GM19372 (cell line): ENCODE results near the gene SLITRK4.

Experiments
- ATAC-seq: cut with Tn5 transposase; IDR thresholded peaks from one replicate; pipeline ENCODE4 v1.9.1; 2021; ENCODE audit warnings: mild to moderate bottlenecking, low read depth, moderate library complexity; ENCODE audit not compliant: unreplicated experiment

The SLITRK4 gene, protein sequence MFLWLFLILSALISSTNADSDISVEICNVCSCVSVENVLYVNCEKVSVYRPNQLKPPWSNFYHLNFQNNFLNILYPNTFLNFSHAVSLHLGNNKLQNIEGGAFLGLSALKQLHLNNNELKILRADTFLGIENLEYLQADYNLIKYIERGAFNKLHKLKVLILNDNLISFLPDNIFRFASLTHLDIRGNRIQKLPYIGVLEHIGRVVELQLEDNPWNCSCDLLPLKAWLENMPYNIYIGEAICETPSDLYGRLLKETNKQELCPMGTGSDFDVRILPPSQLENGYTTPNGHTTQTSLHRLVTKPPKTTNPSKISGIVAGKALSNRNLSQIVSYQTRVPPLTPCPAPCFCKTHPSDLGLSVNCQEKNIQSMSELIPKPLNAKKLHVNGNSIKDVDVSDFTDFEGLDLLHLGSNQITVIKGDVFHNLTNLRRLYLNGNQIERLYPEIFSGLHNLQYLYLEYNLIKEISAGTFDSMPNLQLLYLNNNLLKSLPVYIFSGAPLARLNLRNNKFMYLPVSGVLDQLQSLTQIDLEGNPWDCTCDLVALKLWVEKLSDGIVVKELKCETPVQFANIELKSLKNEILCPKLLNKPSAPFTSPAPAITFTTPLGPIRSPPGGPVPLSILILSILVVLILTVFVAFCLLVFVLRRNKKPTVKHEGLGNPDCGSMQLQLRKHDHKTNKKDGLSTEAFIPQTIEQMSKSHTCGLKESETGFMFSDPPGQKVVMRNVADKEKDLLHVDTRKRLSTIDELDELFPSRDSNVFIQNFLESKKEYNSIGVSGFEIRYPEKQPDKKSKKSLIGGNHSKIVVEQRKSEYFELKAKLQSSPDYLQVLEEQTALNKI

DNA sequence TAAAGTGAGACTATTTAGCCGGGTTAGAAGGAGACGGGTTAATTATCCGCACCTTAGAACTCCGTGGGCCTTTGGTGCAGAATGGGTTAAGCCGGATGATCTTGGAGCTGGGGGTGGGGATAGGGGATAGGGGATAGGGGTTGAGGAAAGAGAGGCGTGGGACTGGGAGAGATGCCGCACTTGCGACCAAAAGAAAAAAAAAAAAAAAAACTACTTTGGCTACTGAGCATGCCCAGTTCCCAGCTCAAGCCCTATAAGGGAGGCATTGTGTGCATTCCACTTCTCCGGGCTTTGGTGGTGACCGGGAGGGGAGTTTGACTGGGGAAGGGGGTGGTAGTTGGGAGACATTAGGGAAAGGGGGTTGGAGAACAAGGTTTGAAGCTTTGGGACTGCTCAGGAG lies at the start of gene SLITRK4:
Gene SLITRK4, minus strand, starts transcription at position 187 of the 400 bp plus-strand sequence. CDS start 4,993 bp downstream, outside the sequence.
- no peak for ATAC-seq

DNA sequence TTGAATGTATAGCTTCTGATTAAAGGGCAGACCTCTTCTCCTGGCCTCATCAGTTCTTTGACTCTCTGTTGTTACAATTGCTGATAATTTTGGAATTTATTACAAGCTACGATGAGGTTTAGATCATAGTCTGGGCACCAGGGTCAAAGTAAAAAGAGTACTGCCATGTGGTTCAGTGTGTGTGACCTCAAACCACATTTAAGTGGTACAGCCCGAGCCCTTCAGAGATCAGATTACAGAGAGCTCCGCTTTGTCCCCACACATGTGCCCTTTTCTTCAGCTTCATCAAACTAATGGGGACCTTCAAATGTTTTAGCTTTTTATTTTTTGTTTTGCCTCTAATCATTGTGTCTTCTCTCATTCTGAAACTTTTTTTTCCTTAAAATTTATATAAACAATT lies 47.6 kb upstream of the SLITRK4 start:
- ATAC-seq: no peak

DNA sequence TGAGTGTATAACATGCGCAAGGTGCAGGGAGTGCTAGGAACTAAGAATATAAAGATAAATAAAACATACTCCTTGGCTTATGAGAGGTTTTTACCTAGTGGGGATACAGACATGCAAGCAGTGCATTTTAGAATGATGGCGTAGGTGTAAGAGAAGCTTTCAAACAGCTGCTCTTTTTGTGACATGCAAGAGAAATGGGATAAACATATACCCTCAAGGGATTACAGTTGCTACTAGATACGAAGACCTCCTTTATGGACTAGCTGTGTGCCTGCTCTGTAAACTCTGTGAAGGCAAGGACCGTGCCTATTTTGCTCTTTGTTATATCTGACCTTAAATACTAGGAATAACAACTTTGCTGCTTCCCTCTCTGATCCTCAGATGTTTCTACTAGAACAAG lies 39.0 kb upstream of the SLITRK4 start:
- ATAC-seq: no peak

DNA sequence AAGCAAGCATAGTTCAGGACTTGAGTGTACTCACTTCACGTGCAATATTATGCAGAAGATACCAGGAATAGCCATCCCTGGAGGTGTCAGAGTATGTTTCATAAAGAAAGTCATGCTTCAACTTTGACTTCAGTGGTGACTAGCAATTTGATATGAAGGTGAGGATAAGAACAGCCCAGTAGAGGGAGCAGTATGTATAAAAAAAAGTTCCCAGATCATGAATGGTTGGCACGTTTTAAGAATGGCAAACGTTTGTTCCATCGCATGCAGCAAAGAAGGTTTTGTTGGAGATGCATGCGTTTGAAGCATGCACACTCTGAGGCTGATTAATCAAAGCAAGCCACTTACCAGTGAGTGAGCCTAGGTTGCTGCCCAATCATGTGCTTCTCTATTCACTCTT lies 33.5 kb upstream of the SLITRK4 start:
- ATAC-seq: no peak

DNA sequence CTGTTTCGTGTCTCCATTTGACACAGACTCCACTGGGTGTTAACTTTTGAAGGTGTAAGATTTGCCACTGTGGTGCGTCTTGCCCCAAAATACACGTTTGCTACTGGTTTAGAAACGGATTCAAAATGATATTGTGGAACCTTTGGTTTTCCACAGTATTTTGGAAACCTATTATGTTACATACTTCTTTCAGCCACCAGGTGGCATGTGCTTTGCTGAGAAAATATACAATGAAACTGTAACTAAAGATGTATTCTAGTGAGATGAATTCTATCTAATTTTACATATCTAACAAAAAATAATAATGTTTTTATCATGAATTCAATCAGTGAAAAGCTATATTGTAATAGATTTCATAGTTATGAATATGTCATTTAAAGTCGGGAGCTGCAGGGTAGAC lies 28.4 kb upstream of the SLITRK4 start:
- ATAC-seq: no peak

DNA sequence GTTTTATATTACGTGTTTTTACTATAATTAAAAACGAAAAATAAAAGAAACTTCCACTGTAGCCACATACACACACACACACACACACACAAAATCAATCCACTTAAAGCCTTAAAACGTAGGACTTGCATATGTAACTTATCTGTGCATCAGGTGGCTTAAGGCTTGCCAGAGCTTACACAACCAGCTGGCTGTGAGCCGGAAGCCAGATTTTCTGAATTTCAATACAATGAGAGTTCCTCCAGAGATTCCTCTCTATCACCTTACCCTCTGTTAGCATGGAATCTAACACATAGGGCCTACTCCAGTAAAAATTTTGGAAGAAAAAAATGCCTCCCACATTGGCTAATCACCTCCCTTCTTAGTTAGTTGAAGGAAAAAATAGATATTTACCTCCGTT lies 27.9 kb upstream of the SLITRK4 start:
- no peak for ATAC-seq

DNA sequence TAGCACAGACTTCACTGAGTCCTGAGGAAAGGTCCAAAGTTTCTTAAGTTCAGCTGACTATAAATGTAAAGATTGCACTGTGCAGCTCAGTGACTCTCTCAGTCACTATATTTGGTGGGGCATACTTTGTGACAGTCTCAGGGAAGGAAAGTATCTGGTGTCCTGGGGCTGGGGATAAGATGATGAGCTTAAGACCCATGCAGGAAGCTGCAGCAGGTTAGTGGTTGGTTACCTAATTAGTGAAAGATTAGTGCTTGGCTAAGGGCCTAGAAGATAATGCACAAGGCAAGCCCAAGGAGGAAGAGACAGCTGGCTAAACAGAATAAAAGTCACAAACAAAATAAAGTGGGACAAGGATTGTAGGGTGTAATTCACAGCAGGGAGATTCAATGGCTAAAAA lies 25.4 kb upstream of the SLITRK4 start:
- ATAC-seq: no peak

DNA sequence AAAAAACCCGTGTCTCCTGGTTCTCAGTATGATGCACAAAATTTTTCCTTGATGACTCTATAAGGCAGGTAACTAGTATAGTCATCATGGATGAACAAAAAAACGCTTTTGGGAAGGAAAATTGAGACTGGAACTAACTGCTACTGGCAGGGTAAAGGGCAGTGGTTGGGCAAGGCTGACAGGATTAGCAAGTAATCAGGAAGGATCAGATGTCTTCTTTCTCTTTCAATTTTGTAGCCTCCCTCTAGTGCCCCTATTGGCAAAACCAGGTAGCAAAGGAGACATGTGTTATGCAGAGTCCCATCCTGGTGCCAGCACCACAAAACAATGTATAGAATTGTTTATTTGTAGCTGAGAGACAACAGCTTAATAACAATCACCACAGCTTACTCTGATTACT lies 12.8 kb upstream of the SLITRK4 start:
- no peak for ATAC-seq

DNA sequence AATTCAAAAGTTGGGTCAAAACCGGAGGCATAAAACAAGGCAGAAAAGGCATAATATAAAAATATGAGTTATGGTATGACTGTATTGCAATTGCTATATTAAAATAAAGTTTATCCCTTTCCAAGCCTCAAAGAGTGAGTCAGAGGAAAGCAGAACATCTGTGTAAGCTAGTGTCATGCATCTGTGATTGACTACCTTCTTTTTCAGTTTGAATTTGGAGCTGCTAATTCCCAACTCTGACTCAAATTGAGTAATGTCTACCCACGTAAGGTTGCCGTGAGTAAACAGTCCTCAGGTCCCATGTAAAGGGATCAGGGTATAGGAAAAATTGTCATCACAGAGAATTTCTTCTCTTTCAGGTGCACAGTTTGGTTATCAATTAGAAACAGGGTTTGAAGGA lies 6.5 kb upstream of the SLITRK4 start:
- ATAC-seq: no peak

DNA sequence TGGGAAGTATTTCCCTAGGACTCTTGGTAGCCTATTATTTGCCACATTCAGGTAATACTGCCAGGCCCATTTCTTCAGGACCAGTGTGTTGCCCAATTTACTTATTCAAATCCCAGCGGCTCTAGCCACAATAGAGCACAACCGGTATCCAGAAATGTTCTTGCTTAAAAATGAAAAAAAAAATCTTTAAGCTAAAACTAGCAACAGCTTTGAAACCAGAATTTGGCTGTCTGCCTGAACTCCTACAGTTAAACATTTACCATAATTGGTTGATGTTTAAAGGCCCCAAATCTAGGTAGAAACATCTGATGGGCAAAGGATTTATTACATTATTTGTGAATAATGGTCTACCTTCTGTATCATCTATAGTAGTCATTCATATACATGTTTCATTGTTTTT lies 930 bp upstream of the SLITRK4 start:
- no peak for ATAC-seq

DNA sequence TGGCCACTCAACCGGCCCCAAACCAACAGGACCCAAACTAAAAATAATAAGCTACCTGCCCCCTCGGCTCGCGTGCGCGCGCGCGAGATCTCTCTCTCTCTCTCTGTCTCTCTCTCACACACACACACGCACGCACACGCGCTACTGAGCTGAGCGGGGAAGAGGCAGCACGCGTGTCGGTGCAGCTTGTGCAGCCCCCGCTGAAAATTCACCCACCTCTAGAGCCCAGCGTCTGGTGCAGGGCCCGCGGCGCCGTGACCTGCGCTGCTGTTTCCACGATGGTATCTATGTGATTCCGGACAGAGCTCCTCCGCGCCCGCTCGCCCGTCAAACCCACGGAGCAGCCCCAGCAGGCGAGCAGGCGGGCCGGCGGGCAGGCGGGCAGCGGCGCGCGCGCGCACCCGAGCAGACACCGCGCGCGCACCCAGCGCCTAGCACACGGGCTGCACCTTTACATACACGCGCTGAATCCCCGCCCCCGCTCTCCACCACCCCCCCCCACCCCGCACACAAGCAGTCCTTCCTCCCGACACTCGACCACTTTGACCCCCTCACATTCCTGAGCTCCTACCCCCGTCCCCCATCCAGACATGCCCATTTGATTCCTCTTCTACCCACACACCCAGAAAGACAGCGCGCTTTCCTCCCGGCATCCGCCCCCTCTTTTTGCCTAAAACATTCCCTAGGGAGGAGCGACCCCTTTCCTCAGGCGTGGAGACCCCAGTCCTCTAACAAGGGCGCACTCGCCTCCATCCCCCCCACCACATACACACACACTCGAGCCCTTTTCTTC lies 1.0 kb downstream of the SLITRK4 start:
- ATAC-seq: no peak

DNA sequence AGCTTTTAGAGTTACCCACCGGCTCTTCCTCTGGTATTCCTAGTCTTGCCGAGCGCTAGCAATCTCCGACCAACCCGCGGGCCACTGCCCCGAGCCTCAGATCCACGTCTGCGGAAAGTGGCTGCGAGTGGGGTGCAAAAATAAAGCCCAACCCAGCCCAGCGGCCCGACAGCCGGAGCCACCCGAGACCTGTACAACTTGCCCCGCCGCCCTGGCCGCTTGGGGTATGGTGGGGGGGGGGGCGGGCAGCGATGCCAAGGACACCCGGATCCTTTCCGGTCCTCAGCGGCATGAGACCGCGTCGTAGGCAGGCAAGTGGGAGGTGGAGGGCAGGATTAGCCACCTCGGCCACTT lies 1.6 kb downstream of the SLITRK4 start:
- ATAC-seq: no peak

DNA sequence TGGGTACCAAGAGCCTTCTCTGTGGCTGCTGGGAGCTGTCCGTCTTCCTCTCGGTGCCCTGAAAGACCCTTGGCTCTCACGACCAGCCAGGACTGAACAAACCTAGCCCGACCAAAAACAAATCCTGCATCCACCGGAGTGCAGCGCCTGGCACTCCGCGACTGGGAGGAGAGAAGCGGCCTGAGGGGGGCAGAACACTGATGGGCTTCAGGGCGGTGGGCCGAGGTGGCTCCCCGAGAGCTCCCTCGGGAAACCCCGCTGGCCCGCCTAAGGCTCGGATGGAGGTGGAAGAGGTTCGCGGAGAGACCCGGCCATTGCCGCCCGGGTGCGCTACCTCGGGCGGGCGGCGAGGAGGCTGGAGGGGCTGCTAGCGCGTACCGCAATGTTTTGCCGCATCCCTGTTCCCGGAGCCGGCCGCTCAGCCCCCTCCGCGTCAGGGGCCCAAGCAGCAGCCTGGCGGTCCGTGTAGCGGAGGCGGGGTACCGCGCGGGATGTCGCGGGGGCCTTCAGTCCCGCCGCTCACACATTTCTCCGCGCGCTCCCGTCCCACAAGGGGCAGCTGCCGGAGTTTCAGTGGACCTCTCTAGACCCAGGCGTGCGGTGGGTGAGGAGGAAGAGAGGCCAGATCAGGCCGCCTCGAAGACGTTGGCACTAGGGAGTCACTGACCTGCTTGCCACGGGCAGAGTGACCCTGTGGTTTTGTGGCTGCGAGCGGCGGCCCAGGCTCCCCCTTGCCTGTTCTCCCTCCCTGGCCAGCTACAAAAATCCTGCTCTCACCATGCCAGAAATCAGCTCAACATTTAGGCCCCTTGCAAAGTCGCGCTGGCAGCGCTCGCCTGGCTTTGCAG lies 2.2 kb downstream of the SLITRK4 start:
- no peak for ATAC-seq

DNA sequence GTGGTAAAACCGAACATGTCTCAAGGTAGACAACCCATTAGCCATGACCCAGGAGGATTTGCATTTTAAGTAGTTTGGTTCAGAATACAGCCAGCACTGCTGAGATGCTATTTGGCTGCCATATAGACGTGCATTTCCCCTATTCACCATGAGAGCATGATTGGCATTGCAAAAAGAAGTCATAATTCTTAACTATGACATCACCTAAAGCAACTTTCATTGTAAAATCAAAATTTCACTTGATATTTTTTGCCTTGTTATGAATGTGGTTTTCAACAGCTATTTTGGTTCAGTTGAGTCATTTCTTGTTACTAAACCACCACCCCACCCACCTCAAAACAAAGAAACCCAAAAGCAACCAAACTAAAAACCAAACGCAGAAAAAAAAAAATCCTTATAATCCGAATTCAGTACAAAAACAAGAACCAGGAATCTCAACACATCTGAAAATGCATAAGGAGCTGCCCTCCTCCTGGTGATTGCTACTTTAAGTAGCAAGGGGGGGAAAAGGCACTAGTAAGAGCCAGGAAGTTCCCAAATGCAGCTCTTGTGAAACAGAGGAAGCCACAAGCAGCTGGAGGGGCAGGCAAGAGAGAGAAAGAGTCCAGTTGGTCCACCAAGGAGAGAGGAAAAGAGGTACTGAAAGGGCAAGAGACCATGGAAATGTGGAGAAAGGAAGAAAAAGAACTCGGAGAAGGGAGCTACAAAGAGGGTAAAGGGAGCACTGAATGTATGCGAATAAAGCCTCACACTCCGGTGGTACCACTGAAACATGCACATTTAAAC lies 3.1 kb downstream of the SLITRK4 start:
- ATAC-seq: no peak

DNA sequence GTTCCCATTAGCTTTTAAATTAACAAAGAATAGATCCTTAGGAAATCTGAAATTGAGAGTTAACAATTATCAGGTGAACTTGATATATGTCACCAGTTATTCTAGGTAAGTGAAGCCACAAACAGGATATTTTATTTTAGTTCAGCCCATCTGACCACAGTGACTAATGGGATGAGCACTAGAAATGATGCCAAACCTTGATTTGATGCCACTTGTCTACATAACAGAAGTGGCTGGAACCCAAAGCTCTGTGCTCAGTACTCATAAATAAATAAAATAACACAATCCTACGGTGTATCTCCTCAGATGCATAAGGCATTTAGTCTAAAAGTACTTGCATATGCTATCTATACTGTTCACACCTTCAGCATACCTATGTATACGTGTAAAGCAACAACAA lies 12.2 kb downstream of the SLITRK4 start:
- no peak for ATAC-seq

DNA sequence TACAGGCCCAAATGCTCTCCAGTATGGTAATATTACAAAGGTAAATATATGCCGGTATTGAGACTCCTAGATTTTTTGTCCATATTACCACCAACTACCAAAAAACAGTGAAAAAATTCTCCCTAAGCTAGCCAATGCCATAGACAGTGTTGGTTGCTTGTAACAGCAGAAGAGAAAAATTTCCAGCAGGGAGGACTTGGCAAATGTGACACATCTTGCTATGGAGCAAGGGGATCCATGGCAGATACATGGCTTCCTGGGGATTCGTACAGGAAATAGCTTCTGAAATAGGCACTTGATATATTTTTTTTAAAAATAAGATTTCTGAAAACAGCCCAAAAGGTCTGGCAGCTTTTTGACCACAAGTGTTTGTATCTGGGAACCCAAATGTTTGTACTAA lies 14.6 kb downstream of the SLITRK4 start:
- no peak for ATAC-seq

DNA sequence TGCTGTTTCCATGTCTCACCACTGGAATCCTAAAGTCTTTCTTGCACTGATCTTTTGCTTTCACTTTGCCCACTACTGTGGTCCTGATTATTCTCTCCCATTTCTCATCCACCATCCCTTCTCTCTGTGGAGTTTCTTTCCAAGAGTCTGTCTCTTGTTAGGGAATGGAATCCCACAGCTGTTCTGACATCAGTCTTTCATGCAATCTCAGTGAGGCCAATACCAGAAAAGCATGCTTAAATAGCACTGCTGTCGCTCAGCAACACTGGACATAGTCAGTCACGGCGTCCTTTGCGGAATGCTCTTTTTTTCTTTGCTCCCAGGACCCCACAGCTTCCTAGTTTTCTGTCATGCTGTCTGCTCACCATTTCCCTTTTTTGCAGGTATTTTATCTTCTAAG lies 20.1 kb downstream of the SLITRK4 start:
- no peak for ATAC-seq

DNA sequence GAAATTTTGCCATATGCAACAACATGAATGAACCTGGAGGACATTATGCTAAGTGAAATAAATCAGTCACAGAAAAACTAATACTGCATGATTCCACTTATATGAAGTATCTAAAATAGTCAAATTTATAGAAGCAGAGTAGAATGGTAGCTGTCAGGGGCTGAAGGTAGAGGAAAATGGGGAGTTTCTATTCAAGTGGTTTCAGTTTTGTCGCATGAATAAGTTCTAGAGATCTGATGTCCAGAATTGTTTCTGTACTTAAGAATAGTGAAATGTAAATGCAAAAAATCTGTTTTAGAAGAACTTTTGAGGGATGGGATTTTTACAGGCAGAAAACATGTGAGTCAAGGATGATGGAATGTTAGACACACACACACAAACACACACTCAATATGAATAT lies 34.1 kb downstream of the SLITRK4 start:
- no peak for ATAC-seq

DNA sequence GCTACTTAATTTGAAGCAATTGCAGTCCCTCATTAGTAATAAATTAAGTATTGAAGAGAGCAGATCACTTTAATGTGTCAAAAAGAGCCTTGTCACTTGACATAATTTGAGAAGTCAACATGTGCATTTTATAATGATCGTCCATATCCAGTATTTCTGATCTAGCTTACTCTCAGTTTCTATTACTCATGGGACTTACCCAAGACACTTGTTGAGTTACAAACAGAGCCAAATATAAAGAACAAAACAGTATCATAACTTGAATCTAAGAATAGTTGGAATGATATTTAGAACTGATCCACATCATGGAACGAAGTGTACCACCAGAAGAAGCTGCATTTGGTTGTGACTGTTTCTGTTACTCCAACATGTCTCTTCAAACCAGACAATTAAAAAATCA lies 54.7 kb downstream of the SLITRK4 start:
- ATAC-seq: no peak
